Measurements from ENCODE around the gene MYL4. TPM values are rescaled to one million over a fixed set of nuclear protein-coding genes. Genes with fewer than 3 reads are reported as not detected.

MYL4 gene
- total and polyA plus RNA-seq, 8 donors = 0.20 to 5.7 (median 1.7) TPM; not detected in 3

- 76 to 89% (median 87%) methylated on average over 2 of the region's 2 CpGs for WGBS, 5 donors
- TF ChIP-seq EP300 (IDR thresholded peaks at IDR 0.05) = no peak
- no peak for TF ChIP-seq CTCF (IDR thresholded peaks at IDR 0.05)
- no peak for TF ChIP-seq POLR2A (IDR thresholded peaks at IDR 0.05)
- TF ChIP-seq POLR2AphosphoS5 (IDR thresholded peaks at IDR 0.05) = no peak
- H3K27me3 ChIP-seq = no peaks in the 10 kb centered on the region
- peaks cover 16 to 39% (median 22%) of the 10 kb centered on the region in 4 donors for H3K4me1 ChIP-seq
- no peak for DNase-seq
- intact Hi-C loops (cut with DNase I; ENCODE audit: low total_unique reads) = no loop called here
- H3K36me3 ChIP-seq = no peaks in the 10 kb centered on the region
- H3K9me3 ChIP-seq = no peaks in the 10 kb centered on the region
- H3K4me3 ChIP-seq = no peak overlapping the region
- H3K27ac ChIP-seq = no peak overlapping the region
Measured at GRCh38 chr17:47270946-47271705, 62.0 kb downstream of the MYL4 start.

- H3K27me3 ChIP-seq = no peaks in the 10 kb centered on the region
- no peak overlapping the region for H3K4me3 ChIP-seq
- no peak for DNase-seq
- TF ChIP-seq CTCF (IDR thresholded peaks at IDR 0.05) = no peak
- TF ChIP-seq POLR2AphosphoS5 (IDR thresholded peaks at IDR 0.05) = no peak
- no peak for TF ChIP-seq EP300 (IDR thresholded peaks at IDR 0.05)
- TF ChIP-seq POLR2A (IDR thresholded peaks at IDR 0.05) = no peak
- no peaks in the 10 kb centered on the region for H3K9me3 ChIP-seq
- peaks cover 30 to 47% (median 33%) of the 10 kb centered on the region in 4 donors for H3K4me1 ChIP-seq
- WGBS, 5 donors = 78 to 96% (median 83%) methylated on average over 1 of the region's 1 CpG
- H3K27ac ChIP-seq = no peak overlapping the region
- no peaks in the 10 kb centered on the region for H3K36me3 ChIP-seq
- intact Hi-C loops (cut with DNase I; ENCODE audit: low total_unique reads) = no loop called here
Measured at GRCh38 chr17:47272491-47272890, 63.3 kb downstream of the MYL4 start.

GRCh38 chr17:47273245-47273644 lies 64.1 kb downstream of the MYL4 start:
- no peak for DNase-seq
- no peak for TF ChIP-seq CTCF (IDR thresholded peaks at IDR 0.05)
- TF ChIP-seq POLR2AphosphoS5 (IDR thresholded peaks at IDR 0.05) = no peak
- no peak for TF ChIP-seq EP300 (IDR thresholded peaks at IDR 0.05)
- no peak for TF ChIP-seq POLR2A (IDR thresholded peaks at IDR 0.05)

More at GRCh38 chr17:47273245-47273644, 64.1 kb downstream of the MYL4 start:
- no peaks in the 10 kb centered on the region for H3K36me3 ChIP-seq
- no peak overlapping the region for H3K4me3 ChIP-seq
- peaks cover 36 to 48% (median 39%) of the 10 kb centered on the region in 4 donors for H3K4me1 ChIP-seq
- no peaks in the 10 kb centered on the region for H3K9me3 ChIP-seq
- peak overlapping the region in 1 of 5 donors; percentile 14 for H3K27ac ChIP-seq
- WGBS, 5 donors = 82 to 96% (median 90%) methylated on average over 2 of the region's 2 CpGs
- no peaks in the 10 kb centered on the region for H3K27me3 ChIP-seq
- intact Hi-C loops (cut with DNase I; ENCODE audit: low total_unique reads) = no loop called here

Small RNAs within 50 kb of the gene (small RNA-seq; reads per million reads assigned to genes)
- gene RNU7-186P = 0 reads per million in 4 donors

Other genes starting within 250 kb of the MYL4 start
- gene RPRML, start 230.1 kb upstream of the MYL4 start, total RNA-seq = not detected
- gene RPRML, start 230.1 kb upstream of the MYL4 start, polyA plus RNA-seq = 1 to 10 TPM in 1 of 3 donors, under 1 TPM in 2; 0.37 to 2.4 (median 0.40) TPM
- 100 to 1,000 TPM in 1 of 5 donors, 10 to 100 TPM in 3, 1 to 10 TPM in 1; 3.2 to 104 (median 75.9) TPM for gene CDC27, start 20.1 kb upstream of the MYL4 start, total RNA-seq
- gene CDC27, start 20.1 kb upstream of the MYL4 start, polyA plus RNA-seq = 10 to 100 TPM in 2 of 3 donors, 1 to 10 TPM in 1; 7.7 to 17.7 (median 15.4) TPM
- 10 to 100 TPM in 3 of 5 donors, 1 to 10 TPM in 1, not detected in 1; 7.1 to 29.8 (median 23.6) TPM for gene ITGB3, start 44.5 kb downstream of the MYL4 start, total RNA-seq
- 1 to 10 TPM; 1.0 to 3.1 (median 1.7) TPM for gene ITGB3, start 44.5 kb downstream of the MYL4 start, polyA plus RNA-seq
- 10 to 100 TPM in 3 of 5 donors, 1 to 10 TPM in 1, under 1 TPM in 1; 0.29 to 27.0 (median 11.2) TPM for gene EFCAB13, start 114.6 kb downstream of the MYL4 start, total RNA-seq
- 1 to 10 TPM in 1 of 3 donors, under 1 TPM in 2; 0.43 to 5.0 (median 0.56) TPM for gene EFCAB13, start 114.6 kb downstream of the MYL4 start, polyA plus RNA-seq

Measured in stomach (tissue), 9 donors.